Activated T-cell treated with anti-CD3 and anti-CD28 coated beads, Interleukin-2, amount 50 U/mL, for 48 hours (primary cell): ENCODE data around the gene AQR.
"Not testable (repeated sequence)": the region's sequence is repeated elsewhere in the genome, so short reads cannot be mapped to it uniquely, and the experiment has no call there.

Source experiments
- DNase-seq, 2 experiments: peaks; one replicate each; pipeline ENCODE4 v3.0.0-alpha.2; 2020

The AQR gene

GRCh38 chr15:34869110-34869509 is 100.4 kb downstream of the AQR start:
- no peak for DNase-seq

GRCh38 chr15:34865531-34865930 is 104.0 kb downstream of the AQR start:
- DNase-seq: no peak

DNA sequence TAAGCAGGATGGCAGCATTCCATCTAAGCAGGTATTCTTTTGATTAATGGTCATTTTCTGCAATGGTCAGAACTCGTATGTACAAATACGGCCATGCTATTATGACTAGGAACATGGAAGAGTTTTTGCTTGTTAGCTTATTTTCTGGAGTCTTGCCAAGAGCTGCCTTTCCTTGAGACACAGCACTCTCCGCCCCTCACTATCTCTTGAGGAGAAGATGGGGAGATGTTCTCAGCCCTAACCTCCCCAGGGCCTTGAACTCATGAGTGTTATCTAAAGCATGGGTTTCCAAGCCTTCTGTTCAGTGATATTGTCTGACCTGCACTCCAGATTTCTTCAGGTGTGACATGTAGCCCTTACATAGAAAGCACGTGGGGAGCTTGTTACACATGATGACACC is 108.3 kb downstream of the AQR start:
- no peak for DNase-seq

GRCh38 chr15:34855893-34856292 is 113.6 kb downstream of the AQR start:
- no peak for DNase-seq

GRCh38 chr15:34855413-34855812 is 114.1 kb downstream of the AQR start:
- DNase-seq: no peak

GRCh38 chr15:34854232-34854631 is 115.3 kb downstream of the AQR start:
- DNase-seq: no peak

DNA sequence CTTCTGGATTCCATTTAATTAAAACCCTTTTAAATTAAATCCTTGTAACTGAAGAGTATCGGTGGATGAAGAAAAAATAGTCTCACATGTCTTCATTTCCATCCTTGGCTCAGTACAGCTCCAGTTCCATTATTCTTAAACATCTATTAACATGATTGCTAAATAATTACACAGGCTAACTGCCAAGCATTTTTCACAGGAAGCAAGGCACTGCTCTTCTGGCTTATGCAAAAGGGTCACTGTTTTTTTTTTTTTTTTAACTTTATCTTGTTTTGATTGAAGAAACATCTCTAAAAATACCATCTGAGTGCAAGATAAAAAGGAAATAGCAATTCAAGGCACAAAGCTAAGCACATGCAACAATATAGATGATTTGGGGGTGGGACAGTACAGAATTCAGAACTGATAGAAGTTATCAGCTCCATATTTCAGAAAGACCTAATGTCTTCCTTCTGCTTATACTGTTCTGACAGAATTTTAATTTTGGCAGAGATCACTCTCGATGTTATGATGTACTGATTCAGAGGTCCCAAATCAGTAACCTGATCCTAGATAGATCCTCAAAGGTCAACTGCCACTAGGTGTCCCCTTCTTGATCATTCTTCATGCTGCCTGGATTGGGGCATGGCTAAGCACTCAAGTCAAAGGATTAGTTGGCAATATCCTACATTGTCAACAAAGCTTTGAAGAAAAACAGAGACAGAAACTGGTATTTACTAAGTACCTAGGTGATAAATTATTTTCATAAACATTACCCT is 116.4 kb downstream of the AQR start:
- DNase-seq: no peak

- no peak for DNase-seq
These were observed 117.8 kb downstream of the AQR start for GRCh38 chr15:34851751-34852150.

DNA sequence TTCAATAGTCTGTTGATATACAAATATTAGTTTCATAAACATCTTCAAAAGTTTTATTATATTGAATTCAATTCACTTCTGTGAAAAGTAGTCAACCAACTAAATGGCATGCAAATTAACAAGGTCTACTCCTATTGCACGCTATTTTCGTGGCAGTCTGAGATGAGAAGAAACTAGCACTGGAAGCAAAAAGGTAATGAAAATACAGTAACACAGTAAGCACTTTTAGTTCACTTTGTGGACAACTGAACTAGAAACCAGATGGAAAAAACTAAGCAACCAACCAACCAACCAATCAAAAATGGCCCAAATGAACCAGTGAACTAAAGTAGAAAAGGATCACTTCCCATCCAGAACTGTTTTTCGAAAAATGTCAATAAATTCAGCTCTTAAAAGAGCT is 118.5 kb downstream of the AQR start:
- DNase-seq: no peak

DNA sequence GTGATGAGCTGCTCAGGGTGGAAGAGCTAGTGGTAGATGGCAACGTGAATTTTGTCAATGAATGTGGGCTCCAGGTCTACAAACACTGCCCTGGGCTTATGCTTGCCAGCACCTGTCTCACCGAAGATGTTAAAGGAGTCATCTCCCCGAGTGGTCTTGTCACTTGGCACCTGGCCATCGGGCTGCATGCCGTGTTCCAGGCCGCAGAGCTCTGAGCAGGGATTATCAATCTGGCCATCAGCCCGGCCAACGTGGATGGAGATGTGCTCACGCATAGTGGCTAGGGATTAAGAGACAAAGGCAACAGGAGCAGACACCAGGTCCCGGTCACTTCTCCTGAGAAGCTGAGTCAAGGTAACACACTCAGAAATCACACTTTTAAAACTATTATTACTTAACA is 119.4 kb downstream of the AQR start:
- DNase-seq: no peak

GRCh38 chr15:34849364-34849959 is 120.1 kb downstream of the AQR start:
- DNase-seq: no peak

DNA sequence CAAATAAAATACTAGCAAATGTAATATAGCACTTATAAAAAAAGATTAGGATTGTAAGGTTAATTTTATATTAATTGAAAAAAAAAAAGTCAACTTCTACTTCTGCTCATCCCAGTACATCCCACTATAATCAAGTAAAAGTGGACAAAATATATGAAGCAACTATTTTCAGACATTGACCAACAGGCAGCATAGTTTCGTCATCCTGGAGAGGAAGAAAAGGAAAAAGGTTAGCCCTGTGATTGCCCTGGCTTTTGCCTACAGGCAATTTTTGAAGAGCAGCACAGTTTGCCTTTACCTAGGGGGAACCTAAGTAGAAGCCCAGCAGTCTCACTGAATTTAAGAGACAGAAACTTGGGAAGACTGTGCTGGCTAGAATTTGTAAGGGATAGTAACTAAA is 121.9 kb downstream of the AQR start:
- DNase-seq: no peak

- no peak for DNase-seq
These were observed 128.2 kb downstream of the AQR start for GRCh38 chr15:34841262-34841725.

GRCh38 chr15:34838282-34838681 is 131.3 kb downstream of the AQR start:
- DNase-seq: no peak

GRCh38 chr15:34837246-34838016 is 132.1 kb downstream of the AQR start:
- no peak for DNase-seq

GRCh38 chr15:34828145-34828911 is 141.2 kb downstream of the AQR start:
- no peak for DNase-seq

DNA sequence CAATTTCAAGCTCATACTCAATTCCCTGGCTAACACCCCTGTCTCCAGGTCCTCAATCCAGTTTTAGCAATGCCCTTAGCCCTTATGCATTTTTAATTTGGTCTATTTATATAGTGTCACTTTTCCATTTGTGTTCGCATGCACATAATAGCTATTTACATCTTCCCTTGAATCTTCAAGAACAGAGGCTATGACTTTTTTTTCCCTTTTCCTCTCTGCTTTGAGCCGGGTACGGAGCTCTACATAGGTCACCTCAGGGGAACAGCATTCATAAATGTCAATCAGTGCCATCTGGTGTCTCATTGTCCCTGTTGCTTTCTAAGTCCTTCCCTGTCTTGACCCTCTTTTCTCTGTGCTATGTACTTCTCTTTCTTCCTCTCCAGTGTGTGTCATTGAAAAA is 147.7 kb downstream of the AQR start:
- no peak for DNase-seq

- no peak for DNase-seq
These were observed 149.4 kb downstream of the AQR start for GRCh38 chr15:34820110-34820509.

GRCh38 chr15:34818526-34818925 is 151.0 kb downstream of the AQR start:
- no peak for DNase-seq

DNA sequence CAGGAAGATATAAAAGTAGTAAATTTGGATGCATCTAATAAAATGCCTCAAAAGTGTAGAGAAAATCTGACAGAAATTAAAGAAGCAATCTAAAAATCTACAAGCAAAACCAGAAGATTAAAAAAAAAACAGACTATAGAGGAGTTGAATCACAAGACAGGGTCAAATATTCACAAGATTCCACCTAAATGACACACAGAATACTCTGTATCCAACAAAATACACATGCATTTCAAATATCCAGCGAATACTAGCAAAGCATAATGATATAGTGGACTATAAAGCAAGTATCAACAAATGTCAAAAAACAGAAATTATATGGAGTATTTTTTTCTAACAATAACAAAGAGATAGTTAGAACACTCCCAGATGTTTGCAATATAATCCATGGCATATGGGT is 153.7 kb downstream of the AQR start:
- no peak for DNase-seq

GRCh38 chr15:34813446-34814190 is 155.9 kb downstream of the AQR start:
- DNase-seq: no peak

GRCh38 chr15:34812868-34813365 is 156.6 kb downstream of the AQR start:
- not testable (repeated sequence) for DNase-seq
